ENCODE data around the gene CLDN4.
"Not testable (repeated sequence)": the region's sequence is repeated elsewhere in the genome, so short reads cannot be mapped to it uniquely, and the experiment has no call there.

CLDN4 gene

GRCh38 chr7:73830681-73831583 is at the start of gene CLDN4:
Gene CLDN4 (plus strand): TSS chr7:73830996. CDS start chr7:73831202, 206 bp downstream.
- no peak for DNase-seq (ENCODE audit: low read depth in 1 of 2, low spot score in 1 of 2)

- DNase-seq (ENCODE audit: low read depth in 1 of 2, low spot score in 1 of 2) = no peak
Observed at GRCh38 chr7:73786588-73786987, 44.2 kb upstream of the CLDN4 start.

- DNase-seq (ENCODE audit: low read depth in 1 of 2, low spot score in 1 of 2) = not testable (repeated sequence)
Observed at GRCh38 chr7:73787786-73788048, 43.1 kb upstream of the CLDN4 start.

- DNase-seq (ENCODE audit: low read depth in 1 of 2, low spot score in 1 of 2) = no peak
Observed at GRCh38 chr7:73789051-73789450, 41.7 kb upstream of the CLDN4 start.

- DNase-seq (ENCODE audit: low read depth in 1 of 2, low spot score in 1 of 2) = not testable (repeated sequence)
Observed at GRCh38 chr7:73791170-73791690, 39.6 kb upstream of the CLDN4 start.

GRCh38 chr7:73795188-73795587 is 35.6 kb upstream of the CLDN4 start:
- not testable (repeated sequence) for DNase-seq (ENCODE audit: low read depth in 1 of 2, low spot score in 1 of 2)

- not testable (repeated sequence) for DNase-seq (ENCODE audit: low read depth in 1 of 2, low spot score in 1 of 2)
Observed at GRCh38 chr7:73796656-73797055, 34.1 kb upstream of the CLDN4 start.

- DNase-seq (ENCODE audit: low read depth in 1 of 2, low spot score in 1 of 2) = not testable (repeated sequence)
Observed at GRCh38 chr7:73797176-73797575, 33.6 kb upstream of the CLDN4 start.

- DNase-seq (ENCODE audit: low read depth in 1 of 2, low spot score in 1 of 2) = no peak
Observed at GRCh38 chr7:73799282-73800141, 31.3 kb upstream of the CLDN4 start.

- no peak for DNase-seq (ENCODE audit: low read depth in 1 of 2, low spot score in 1 of 2)
Observed at GRCh38 chr7:73801577-73801976, 29.2 kb upstream of the CLDN4 start.

- no peak for DNase-seq (ENCODE audit: low read depth in 1 of 2, low spot score in 1 of 2)
Observed at GRCh38 chr7:73802459-73802858, 28.3 kb upstream of the CLDN4 start.

- no peak for DNase-seq (ENCODE audit: low read depth in 1 of 2, low spot score in 1 of 2)
Observed at GRCh38 chr7:73809467-73809951, 21.3 kb upstream of the CLDN4 start.

GRCh38 chr7:73810998-73811360 is 19.8 kb upstream of the CLDN4 start:
- DNase-seq (ENCODE audit: low read depth in 1 of 2, low spot score in 1 of 2) = no peak

GRCh38 chr7:73811760-73812168 is 19.0 kb upstream of the CLDN4 start:
- DNase-seq (ENCODE audit: low read depth in 1 of 2, low spot score in 1 of 2) = peak; percentile 30 to 36

- no peak for DNase-seq (ENCODE audit: low read depth in 1 of 2, low spot score in 1 of 2)
Observed at GRCh38 chr7:73812996-73813395, 17.8 kb upstream of the CLDN4 start.

- no peak for DNase-seq (ENCODE audit: low read depth in 1 of 2, low spot score in 1 of 2)
Observed at GRCh38 chr7:73815436-73815835, 15.4 kb upstream of the CLDN4 start.

GRCh38 chr7:73817121-73817520 is 13.7 kb upstream of the CLDN4 start:
- no peak for DNase-seq (ENCODE audit: low read depth in 1 of 2, low spot score in 1 of 2)

GRCh38 chr7:73820013-73820412 is 10.8 kb upstream of the CLDN4 start:
- no peak for DNase-seq (ENCODE audit: low read depth in 1 of 2, low spot score in 1 of 2)

GRCh38 chr7:73821597-73822285 is 9.1 kb upstream of the CLDN4 start:
- not testable (repeated sequence) for DNase-seq (ENCODE audit: low read depth in 1 of 2, low spot score in 1 of 2)

- DNase-seq (ENCODE audit: low read depth in 1 of 2, low spot score in 1 of 2) = no peak
Observed at GRCh38 chr7:73822319-73823173, 8.2 kb upstream of the CLDN4 start.

Measured in stimulated activated CD4-positive, alpha-beta T cell treated with anti-CD3 and anti-CD28 coated beads, Interleukin-15, amount 100 ng/mL, for 1 hour (primary cell).